Neural cell (in vitro differentiated cells): ENCODE data around the gene OR10H5.

Source experiments
- CTCF ChIP-seq: fragments of 450-650 bp; IDR thresholded peaks from 2 replicates; pipeline ENCODE4 v1.5.1; 2014; ENCODE audit warnings: antibody characterized with exemption, mild to moderate bottlenecking, moderate library complexity; ENCODE audit not compliant: poor library complexity, severe bottlenecking
- EZH2 ChIP-seq: fragments of 200-600, 300-800 bp; shearing (Covaris generic), sonication (generic); IDR thresholded peaks from 2 replicates; pipeline ENCODE4 v1.6.1; 2014; ENCODE audit warnings: antibody characterized with exemption, low read length, borderline replicate concordance, mild to moderate bottlenecking; ENCODE audit not compliant: insufficient read depth, poor library complexity, severe bottlenecking
- POLR2AphosphoS5 ChIP-seq: IDR thresholded peaks from 2 replicates; pipeline ENCODE4 v1.6.1; 2012
- RAD21 ChIP-seq: fragments of 450-650 bp; conservative IDR thresholded peaks from 2 replicates; pipeline ENCODE4 v1.6.1; 2014; ENCODE audit warnings: antibody characterized with exemption, mild to moderate bottlenecking, moderate library complexity
- REST ChIP-seq: IDR thresholded peaks from 2 replicates; pipeline ENCODE4 v1.6.1; 2012; ENCODE audit warnings: borderline replicate concordance

GRCh38 chr19:15841875-15842569 lies 54.6 kb downstream of the OR10H5 start:
- TF ChIP-seq POLR2AphosphoS5 = no peak
- TF ChIP-seq CTCF = no peak
- TF ChIP-seq REST = no peak
- TF ChIP-seq RAD21 = no peak
- TF ChIP-seq EZH2 = no peak
